H1 (cell line): ENCODE data around the gene TP63. TPM values are rescaled to one million over a fixed set of nuclear protein-coding genes. Genes with fewer than 3 reads are reported as not detected.

Experiments
- CTCF ChIA-PET: fragments of 300-600 bp; sonication (Branson Sonifier 250); formaldehyde crosslinking; loops from one replicate; lab custom pipeline; 2021; ENCODE audit not compliant: partially characterized antibody; lab: Charles Lee
- POLR2A ChIA-PET: fragments of 300-600 bp; sonication (Branson Sonifier 250); formaldehyde crosslinking; loops from one replicate; lab custom pipeline; 2021; ENCODE audit warnings: inconsistent platforms; ENCODE audit not compliant: partially characterized antibody; lab: Charles Lee
- DNase-seq, 2 experiments: peaks; one replicate each; pipeline versions ENCODE4 v3.0.0 to v3.0.0-alpha.2; 2010 to 2022; ENCODE audit warnings: low spot score in 2 of 2, low read depth in 1 of 2, mixed read lengths in 1 of 2
- FAIRE-seq: peaks from 2 replicates; lab custom pipeline; 2011; peaks lifted over from hg19 to GRCh38; lab: Jason Lieb, UNC
- H2AFZ ChIP-seq: 2 replicates; pipeline ENCODE4 v1.8.1; 2012; ENCODE audit warnings: low read length, inconsistent platforms
- H2AK5ac ChIP-seq: 2 replicates; pipeline ENCODE4 v1.6.1; 2013; ENCODE audit warnings: low read depth, low read length
- H2BK120ac ChIP-seq: replicated peaks from 2 replicates; pipeline ENCODE3; 2013; ENCODE audit warnings: low read depth, low read length, inconsistent platforms
- H2BK12ac ChIP-seq: 2 replicates; pipeline ENCODE4 v1.6.1; 2013; ENCODE audit warnings: low read depth, low read length
- H2BK15ac ChIP-seq: 2 replicates; pipeline ENCODE4 v1.6.1; 2013; ENCODE audit warnings: low read length
- H2BK20ac ChIP-seq: 2 replicates; pipeline ENCODE4 v1.6.1; 2013; ENCODE audit warnings: low read length
- H2BK5ac ChIP-seq: 2 replicates; pipeline ENCODE4 v1.6.1; 2013; ENCODE audit warnings: low read depth, low read length
- H3K14ac ChIP-seq: 2 replicates; pipeline ENCODE4 v1.6.1; 2013; ENCODE audit warnings: inconsistent platforms; ENCODE audit not compliant: insufficient read length
- H3K18ac ChIP-seq: 2 replicates; pipeline ENCODE4 v1.6.1; 2013; ENCODE audit warnings: low read length; ENCODE audit errors: extremely low read depth
- H3K23ac ChIP-seq: 2 replicates; pipeline ENCODE4 v1.6.1; 2013; ENCODE audit warnings: inconsistent platforms; ENCODE audit not compliant: insufficient read length
- H3K23me2 ChIP-seq: 2 replicates; pipeline ENCODE4 v1.6.1; 2013; ENCODE audit warnings: low read depth, low read length
- H3K27ac ChIP-seq: 2 replicates; pipeline ENCODE4 v1.6.1; 2011; ENCODE audit warnings: low read depth, low read length, inconsistent platforms
- H3K27me3 ChIP-seq, 4 experiments: replicated peaks in 1 of 4; 1 replicate in 1 of 4; 2 replicates in 3 of 4; pipeline versions ENCODE4 v1.6.1 to v1.8.1; 2011 to 2013; ENCODE audit warnings: low read length in 3 of 4, mild to moderate bottlenecking in 3 of 4, inconsistent platforms in 2 of 4, mixed read lengths in 2 of 4, moderate library complexity in 1 of 4; ENCODE audit not compliant: control insufficient read depth in 3 of 4, insufficient read depth in 3 of 4; ENCODE audit errors: extremely low read depth in 1 of 4
- H3K36me3 ChIP-seq, 4 experiments: 2 replicates each; pipeline versions ENCODE4 v1.6.1 to v1.8.1; 2011 to 2013; ENCODE audit warnings: mild to moderate bottlenecking in 4 of 4, low read length in 3 of 4, moderate library complexity in 2 of 4, control low read depth in 1 of 4, inconsistent platforms in 1 of 4; ENCODE audit not compliant: insufficient read depth in 4 of 4, control insufficient read depth in 2 of 4
- H3K4ac ChIP-seq: replicated peaks from 2 replicates; pipeline ENCODE3; 2013; ENCODE audit warnings: low read length, low read depth, mixed read lengths, inconsistent platforms; ENCODE audit not compliant: insufficient read length
- H3K4me1 ChIP-seq, 4 experiments: replicated peaks in 1 of 4; 1 replicate in 1 of 4; 2 replicates in 3 of 4; pipeline versions ENCODE4 v1.6.1 to v1.8.1; 2011 to 2013; ENCODE audit warnings: low read length in 3 of 4, inconsistent platforms in 2 of 4, mixed read lengths in 1 of 4; ENCODE audit not compliant: insufficient read depth in 4 of 4, control insufficient read depth in 3 of 4
- H3K4me2 ChIP-seq, 2 experiments: 2 replicates each; pipeline versions ENCODE4 v1.6.1 to v1.8.1; 2011 to 2013; ENCODE audit warnings: low read depth in 2 of 2, low read length in 2 of 2, control low read depth in 1 of 2, inconsistent platforms in 1 of 2, mild to moderate bottlenecking in 1 of 2; ENCODE audit not compliant: insufficient read depth in 1 of 2
- H3K4me3 ChIP-seq, 4 experiments: fragments of 200-600, 300-600 bp in 1 of 4; sonication (generic), shearing (Covaris generic), sonication (Bioruptor Twin) in 1 of 4; 2 replicates each; pipeline versions ENCODE4 v1.5.1 to v1.8.1; 2011 to 2016; ENCODE audit warnings: low read length in 4 of 4, low read depth in 3 of 4, control low read depth in 2 of 4, inconsistent platforms in 2 of 4, mild to moderate bottlenecking in 2 of 4, mixed read lengths in 1 of 4, moderate library complexity in 1 of 4; ENCODE audit not compliant: insufficient read depth in 2 of 4; ENCODE audit errors: extremely low read depth in 1 of 4
- H3K56ac ChIP-seq: replicated peaks from 2 replicates; pipeline ENCODE3; 2013; ENCODE audit warnings: low read depth, mild to moderate bottlenecking, mixed read lengths, low read length, inconsistent platforms; ENCODE audit not compliant: insufficient read length
- H3K79me1 ChIP-seq: 2 replicates; pipeline ENCODE4 v1.6.1; 2013; ENCODE audit warnings: low read depth, low read length, control low read depth
- H3K79me2 ChIP-seq, 2 experiments: 2 replicates each; pipeline versions ENCODE4 v1.6.1 to v1.8.1; 2012 to 2013; ENCODE audit warnings: low read length in 2 of 2, mild to moderate bottlenecking in 2 of 2, inconsistent platforms in 1 of 2; ENCODE audit not compliant: insufficient read depth in 2 of 2, control insufficient read depth in 1 of 2
- H3K9ac ChIP-seq, 4 experiments: replicated peaks in 1 of 4; 1 replicate in 1 of 4; 2 replicates in 3 of 4; pipeline versions ENCODE4 v1.6.1 to v1.8.1; 2011 to 2013; ENCODE audit warnings: low read depth in 3 of 4, low read length in 3 of 4, control low read depth in 2 of 4, mild to moderate bottlenecking in 2 of 4, moderate library complexity in 2 of 4, inconsistent platforms in 1 of 4; ENCODE audit errors: extremely low read depth in 1 of 4
- H3K9me3 ChIP-seq, 2 experiments: 2 replicates each; pipeline versions ENCODE4 v1.6.1 to v1.8.1; 2012 to 2013; ENCODE audit warnings: mild to moderate bottlenecking in 2 of 2, moderate library complexity in 2 of 2, control low read depth in 1 of 2, inconsistent platforms in 1 of 2, low read depth in 1 of 2, low read length in 1 of 2, mixed read lengths in 1 of 2; ENCODE audit not compliant: insufficient read depth in 2 of 2
- H4K20me1 ChIP-seq, 2 experiments: replicated peaks in 1 of 2; 2 replicates each; pipeline versions ENCODE3 to v1.8.1; 2011 to 2013; ENCODE audit warnings: inconsistent platforms in 2 of 2, low read length in 2 of 2, mild to moderate bottlenecking in 1 of 2; ENCODE audit not compliant: insufficient read depth in 2 of 2, control insufficient read depth in 1 of 2
- H4K5ac ChIP-seq: 2 replicates; pipeline ENCODE4 v1.6.1; 2013; ENCODE audit warnings: low read length, low read depth, mixed read lengths, inconsistent platforms; ENCODE audit not compliant: insufficient read length
- H4K8ac ChIP-seq: 2 replicates; pipeline ENCODE4 v1.8.0; 2013; ENCODE audit warnings: mild to moderate bottlenecking, moderate library complexity, low read length, inconsistent platforms; ENCODE audit not compliant: insufficient read depth; ENCODE audit errors: extremely low read depth
- H4K91ac ChIP-seq: replicated peaks from 2 replicates; pipeline ENCODE3; 2013; ENCODE audit warnings: low read length, mixed read lengths, inconsistent platforms; ENCODE audit not compliant: insufficient read length
- CBX5 ChIP-seq: fragments of 300-800, 300-1000 bp; sonication (generic); IDR thresholded peaks from 2 replicates; pipeline ENCODE4 v1.7.1; 2016; ENCODE audit warnings: antibody characterized with exemption, low read length, low read depth
- CHD2 ChIP-seq: IDR thresholded peaks from 2 replicates; pipeline ENCODE4 v1.6.1; 2012; ENCODE audit warnings: low read length, improper control_type of control experiment
- HDAC6 ChIP-seq: IDR thresholded peaks from one replicate; pipeline ENCODE4 v1.7.1; 2012; ENCODE audit warnings: low read depth, mild to moderate bottlenecking, inconsistent platforms, low read length, moderate library complexity
- MAFK ChIP-seq: IDR thresholded peaks from 2 replicates; pipeline ENCODE4 v1.6.1; 2012; ENCODE audit warnings: low read depth, mild to moderate bottlenecking, improper control_type of control experiment, low read length
- SP2 ChIP-seq: IDR thresholded peaks from 2 replicates; pipeline ENCODE4 v1.6.1; 2012; ENCODE audit warnings: mild to moderate bottlenecking, low read length, inconsistent platforms
- SUZ12 ChIP-seq: fragments of 200-600 bp; sonication (generic); IDR thresholded peaks from 2 replicates; pipeline ENCODE4 v1.6.1; 2012; ENCODE audit warnings: mild to moderate bottlenecking, inconsistent platforms, low read length, moderate library complexity, mixed read lengths
- TAF7 ChIP-seq: optimal IDR thresholded peaks from 2 replicates; pipeline ENCODE3; 2011; ENCODE audit warnings: low read depth, mild to moderate bottlenecking, inconsistent platforms, low read length, moderate library complexity, borderline replicate concordance
- WGBS, 2 experiments: shearing (Covaris generic) in 1 of 2; methylation state at CpG; one replicate each; pipeline versions ENCODE4 v1.1.6 to v1.1.7; 2013 to 2015; ENCODE audit warnings: low lambda C conversion rate in 2 of 2, mixed read lengths in 2 of 2, inconsistent platforms in 1 of 2, low coverage in 1 of 2, missing lambda C conversion rate in 1 of 2; ENCODE audit not compliant: insufficient replicate concordance in 2 of 2, insufficient coverage in 1 of 2, insufficient read length in 1 of 2; ENCODE audit errors: extremely low coverage in 1 of 2, missing lambda C conversion rate in 1 of 2; 5-methylcytosine and 5-hydroxymethylcytosine counted together
- polyA plus RNA-seq, 7 experiments: library from polyadenylated mRNA; depleted of rRNA in 3 of 7; stranded (reverse) in 5 of 7; unstranded in 2 of 7; fragments of >200 nt in 5 of 7; fragments of 200-250 nt in 2 of 7; gene quantifications; 1 replicate in 5 of 7; 2 replicates in 1 of 7; 4 replicates in 1 of 7; pipeline versions ENCODE4 v1.2.1 to v1.2.3, GENCODE V29; 2011 to 2013; ENCODE audit warnings: missing spikeins in 2 of 7, mixed read lengths in 2 of 7
- total RNA-seq: library from RNA; stranded (reverse); fragmentation: NEBNext Ultra II Directional; extraction: Animal tissue kit (Norgen Biotek cat#: 25700); gene quantifications from 2 replicates; pipeline ENCODE4 v1.2.1, GENCODE V29; 2021
- TF ChIP-seq, protein P1 (sequence below): IDR thresholded peaks from 2 replicates; pipeline ENCODE4 v1.6.1; 2012; ENCODE audit warnings: inconsistent platforms

The TP63 gene
- total and polyA plus RNA-seq, 2 of the 8 experiments (the other 6 are each of a cell fraction or from before 2014, with no cell fraction given): not detected

DNA sequence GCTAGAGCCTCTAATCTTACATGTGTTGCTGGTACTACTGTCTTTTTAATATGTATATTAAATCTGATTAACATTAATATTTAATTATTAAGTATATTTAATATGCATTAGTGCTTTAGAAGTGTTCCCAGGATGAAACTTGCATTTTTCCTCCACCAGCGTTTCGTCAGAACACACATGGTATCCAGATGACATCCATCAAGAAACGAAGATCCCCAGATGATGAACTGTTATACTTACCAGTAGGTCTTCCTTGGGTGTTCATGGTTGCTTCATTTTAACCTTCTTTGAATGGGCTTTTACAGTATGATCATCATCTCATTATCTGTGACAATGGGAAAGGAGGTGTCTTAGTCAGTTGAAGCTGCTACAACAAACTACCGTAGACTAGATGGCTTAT is 238.0 kb downstream of the TP63 start:
- H3K9ac ChIP-seq: no peak overlapping the region
- H4K20me1 ChIP-seq: no peaks in the 10 kb centered on the region
- H3K9me3 ChIP-seq: no peaks in the 10 kb centered on the region
- H4K8ac ChIP-seq: no peak overlapping the region
- no peak for FAIRE-seq
- H2BK5ac ChIP-seq: no peak overlapping the region
- H3K79me2 ChIP-seq: no peaks in the 10 kb centered on the region
- no peaks in the 10 kb centered on the region; the same call in 1 of the 2 replicates for H3K79me1 ChIP-seq
- H4K5ac ChIP-seq: no peak overlapping the region
- no peaks in the 10 kb centered on the region for H3K36me3 ChIP-seq
- no peak overlapping the region for H2BK12ac ChIP-seq
- H2BK15ac ChIP-seq: no peak overlapping the region
- no peak overlapping the region for H4K91ac ChIP-seq
- WGBS, 2 experiments: 89% methylated on average over 4 of the region's 4 CpGs; no CpG with 5 or more reads in 1 of the 2 experiments
- no peak overlapping the region for H3K56ac ChIP-seq
- DNase-seq: no peak
- no peak overlapping the region for H2BK20ac ChIP-seq
- TF ChIP-seq, protein P1, sequence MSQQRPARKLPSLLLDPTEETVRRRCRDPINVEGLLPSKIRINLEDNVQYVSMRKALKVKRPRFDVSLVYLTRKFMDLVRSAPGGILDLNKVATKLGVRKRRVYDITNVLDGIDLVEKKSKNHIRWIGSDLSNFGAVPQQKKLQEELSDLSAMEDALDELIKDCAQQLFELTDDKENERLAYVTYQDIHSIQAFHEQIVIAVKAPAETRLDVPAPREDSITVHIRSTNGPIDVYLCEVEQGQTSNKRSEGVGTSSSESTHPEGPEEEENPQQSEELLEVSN: no peak
- TF ChIP-seq SP2 (no peak), HDAC6 (no peak), MAFK (no peak), TAF7 (no peak), CBX5 (no peak), SUZ12 (no peak), CHD2 (no peak)
- no peaks in the 10 kb centered on the region for H3K4me1 ChIP-seq
- no peaks in the 10 kb centered on the region for H3K27me3 ChIP-seq
- H3K4ac ChIP-seq: no peak overlapping the region
- H3K18ac ChIP-seq: no peak overlapping the region
- H2AK5ac ChIP-seq: no peak overlapping the region
- H3K4me3 ChIP-seq: no peak overlapping the region
- no peak overlapping the region for H3K23ac ChIP-seq
- no peaks in the 10 kb centered on the region; the same call in 1 of the 2 replicates for H3K23me2 ChIP-seq
- H3K14ac ChIP-seq: no peak overlapping the region
- ChIA-PET CTCF (no interaction called here), POLR2A (no interaction called here)
- H2BK120ac ChIP-seq: no peak overlapping the region
- H3K4me2 ChIP-seq: no peak overlapping the region
- no peak overlapping the region for H2AFZ ChIP-seq
- no peak overlapping the region for H3K27ac ChIP-seq
